Gastrocnemius medialis (tissue), 4 donors: ENCODE data around the gene KISS1.

ENCODE experiments used
- POLR2A ChIP-seq, 2 donors: fragments of 450-650 bp; IDR thresholded peaks; one replicate each; pipeline ENCODE4 v1.6.1; 2017; ENCODE audit warnings: antibody characterized with exemption in 2 of 2, mild to moderate bottlenecking in 2 of 2, moderate library complexity in 2 of 2
- TF ChIP-seq, protein P1 (sequence below), 5 experiments: fragments of 450-650 bp in 3 of 5; fragments of 200-600 bp in 2 of 5; sonication (generic) in 2 of 5; IDR thresholded peaks in 4 of 5; conservative IDR thresholded peaks in 1 of 5; 1 replicate in 4 of 5; 2 replicates in 1 of 5; pipeline ENCODE4 v1.5.1; 2016 to 2019; ENCODE audit warnings: antibody characterized with exemption in 5 of 5, mild to moderate bottlenecking in 3 of 5, moderate library complexity in 3 of 5

DNA sequence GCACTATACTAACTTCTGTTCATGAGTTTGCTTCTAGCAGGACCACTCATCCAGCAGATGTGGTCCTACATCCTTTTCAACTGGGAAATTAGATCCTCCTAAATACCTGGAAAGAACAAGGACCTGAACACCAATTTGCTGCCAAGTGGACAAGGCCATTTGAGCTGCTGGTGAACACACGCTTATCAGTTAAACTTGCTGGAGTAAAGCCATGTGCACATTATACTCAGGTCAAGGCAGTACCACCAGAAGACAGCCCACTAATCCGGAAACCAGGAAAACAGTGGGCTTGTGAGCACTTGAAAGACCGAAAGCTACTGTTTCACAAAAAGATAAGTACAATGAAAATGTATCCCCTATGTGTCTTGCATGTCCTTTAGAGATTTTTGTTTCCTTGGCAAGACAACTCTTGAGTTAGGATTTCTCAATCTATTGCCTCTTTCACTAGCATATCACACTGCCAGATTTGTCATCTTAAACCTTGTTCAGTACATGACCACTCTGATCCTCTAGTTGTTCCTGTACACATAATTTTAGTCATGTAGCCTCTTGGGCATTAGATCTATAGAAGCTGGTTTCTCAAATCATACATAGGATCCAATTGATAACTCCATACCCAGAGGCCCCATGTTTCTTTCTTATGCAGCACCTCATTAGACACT is 25.7 kb downstream of the KISS1 start:
- TF ChIP-seq POLR2A (IDR thresholded peaks at IDR 0.05): no peak
- TF ChIP-seq, protein P1, sequence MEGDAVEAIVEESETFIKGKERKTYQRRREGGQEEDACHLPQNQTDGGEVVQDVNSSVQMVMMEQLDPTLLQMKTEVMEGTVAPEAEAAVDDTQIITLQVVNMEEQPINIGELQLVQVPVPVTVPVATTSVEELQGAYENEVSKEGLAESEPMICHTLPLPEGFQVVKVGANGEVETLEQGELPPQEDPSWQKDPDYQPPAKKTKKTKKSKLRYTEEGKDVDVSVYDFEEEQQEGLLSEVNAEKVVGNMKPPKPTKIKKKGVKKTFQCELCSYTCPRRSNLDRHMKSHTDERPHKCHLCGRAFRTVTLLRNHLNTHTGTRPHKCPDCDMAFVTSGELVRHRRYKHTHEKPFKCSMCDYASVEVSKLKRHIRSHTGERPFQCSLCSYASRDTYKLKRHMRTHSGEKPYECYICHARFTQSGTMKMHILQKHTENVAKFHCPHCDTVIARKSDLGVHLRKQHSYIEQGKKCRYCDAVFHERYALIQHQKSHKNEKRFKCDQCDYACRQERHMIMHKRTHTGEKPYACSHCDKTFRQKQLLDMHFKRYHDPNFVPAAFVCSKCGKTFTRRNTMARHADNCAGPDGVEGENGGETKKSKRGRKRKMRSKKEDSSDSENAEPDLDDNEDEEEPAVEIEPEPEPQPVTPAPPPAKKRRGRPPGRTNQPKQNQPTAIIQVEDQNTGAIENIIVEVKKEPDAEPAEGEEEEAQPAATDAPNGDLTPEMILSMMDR (IDR thresholded peaks at IDR 0.05 in 4 of 5, conservative IDR thresholded peaks at IDR 0.05 in 1 of 5): no peak
